HG03521 (cell line): ENCODE data around the gene KREMEN2.

ENCODE experiments used
- ATAC-seq: cut with Tn5 transposase; IDR thresholded peaks from one replicate; pipeline ENCODE4 v1.9.1; 2021; ENCODE audit warnings: mild to moderate bottlenecking, moderate library complexity; ENCODE audit not compliant: unreplicated experiment

The KREMEN2 gene

GRCh38 chr16:3000540-3000939 lies 36.5 kb downstream of the KREMEN2 start:
- ATAC-seq, result no peak

GRCh38 chr16:3001316-3001715 lies 37.2 kb downstream of the KREMEN2 start:
- no peak for ATAC-seq

- ATAC-seq, result peak; percentile 95
Observed at GRCh38 chr16:3003582-3004270, 39.7 kb downstream of the KREMEN2 start.

GRCh38 chr16:3004319-3004718 lies 40.2 kb downstream of the KREMEN2 start:
- ATAC-seq, result peak; percentile 9

GRCh38 chr16:3004781-3005284 lies 40.8 kb downstream of the KREMEN2 start:
- ATAC-seq, result no peak

GRCh38 chr16:3007059-3007956 lies 43.2 kb downstream of the KREMEN2 start:
- no peak for ATAC-seq

GRCh38 chr16:3007957-3008689 lies 44.0 kb downstream of the KREMEN2 start:
- no peak for ATAC-seq

- no peak for ATAC-seq
Observed at GRCh38 chr16:3008690-3009037, 44.6 kb downstream of the KREMEN2 start.

- ATAC-seq, result no peak
Observed at GRCh38 chr16:3009568-3010390, 45.7 kb downstream of the KREMEN2 start.

GRCh38 chr16:3010510-3010909 lies 46.4 kb downstream of the KREMEN2 start:
- ATAC-seq, result no peak

GRCh38 chr16:3012246-3012645 lies 48.2 kb downstream of the KREMEN2 start:
- no peak for ATAC-seq

- no peak for ATAC-seq
Observed at GRCh38 chr16:3012828-3013420, 48.8 kb downstream of the KREMEN2 start, which contains the start of gene CLDN9. Gene CLDN9 (plus strand): TSS chr16:3012923. CDS start chr16:3013363, 440 bp downstream.

GRCh38 chr16:3013491-3013951 lies 49.4 kb downstream of the KREMEN2 start:
- ATAC-seq, result no peak

- ATAC-seq, result no peak
Observed at GRCh38 chr16:3013998-3014690, 50.1 kb downstream of the KREMEN2 start.

- ATAC-seq, result no peak
Observed at GRCh38 chr16:3014971-3015370, 50.9 kb downstream of the KREMEN2 start.

GRCh38 chr16:3015865-3016521 lies 51.9 kb downstream of the KREMEN2 start:
- no peak for ATAC-seq

GRCh38 chr16:3017344-3017743 lies 53.3 kb downstream of the KREMEN2 start:
- ATAC-seq, result no peak
